Liver (tissue), 9 donors: ENCODE data around the gene CDC42BPB. TPM values are rescaled to one million over a fixed set of nuclear protein-coding genes. Genes with fewer than 3 reads are reported as not detected.

Experiments used
- DNase-seq: peaks from one replicate; pipeline ENCODE4 v3.0.0-alpha.2; 2017; ENCODE audit warnings: low spot score
- H3K27ac ChIP-seq, 2 donors: one replicate each; pipeline ENCODE4 v1.7.0; 2013; ENCODE audit warnings: inconsistent platforms in 2 of 2, low read length in 2 of 2, control low read depth in 1 of 2, low read depth in 1 of 2, mild to moderate bottlenecking in 1 of 2
- H3K27me3 ChIP-seq, 4 donors: one replicate each; pipeline versions ENCODE4 v1.6.1 to v1.7.0; 2013; ENCODE audit warnings: low read length in 3 of 4, inconsistent platforms in 1 of 4, mild to moderate bottlenecking in 1 of 4, moderate library complexity in 1 of 4; ENCODE audit not compliant: control insufficient read depth in 4 of 4, insufficient read depth in 4 of 4
- H3K36me3 ChIP-seq, 4 donors: one replicate each; pipeline versions ENCODE4 v1.6.1 to v1.7.0; 2013; ENCODE audit warnings: low read length in 3 of 4, mild to moderate bottlenecking in 3 of 4, low read depth in 1 of 4, moderate library complexity in 1 of 4; ENCODE audit not compliant: control insufficient read depth in 4 of 4, insufficient read depth in 3 of 4
- H3K4me1 ChIP-seq, 4 donors: one replicate each; pipeline versions ENCODE4 v1.6.1 to v1.7.0; 2013; ENCODE audit warnings: low read length in 3 of 4, mild to moderate bottlenecking in 3 of 4, moderate library complexity in 1 of 4; ENCODE audit not compliant: control insufficient read depth in 4 of 4, insufficient read depth in 4 of 4
- H3K4me3 ChIP-seq, 3 donors: one replicate each; pipeline versions ENCODE4 v1.6.1 to v1.7.0; 2013; ENCODE audit warnings: low read length in 3 of 3, control low read depth in 1 of 3, low read depth in 1 of 3, mild to moderate bottlenecking in 1 of 3
- H3K9ac ChIP-seq, 2 donors: one replicate each; pipeline ENCODE4 v1.7.0; 2013; ENCODE audit warnings: low read length in 2 of 2, mild to moderate bottlenecking in 2 of 2, moderate library complexity in 2 of 2, control low read depth in 1 of 2, low read depth in 1 of 2
- H3K9me3 ChIP-seq, 4 donors: one replicate each; pipeline versions ENCODE4 v1.6.1 to v1.7.0; 2013; ENCODE audit warnings: low read length in 3 of 4; ENCODE audit not compliant: control insufficient read depth in 4 of 4
- EGR1 ChIP-seq, 2 donors: IDR thresholded peaks; 2 replicates each; pipeline ENCODE4 v1.6.1; 2016 to 2018; ENCODE audit warnings: antibody characterized with exemption in 2 of 2, low read depth in 2 of 2
- FOXA1 ChIP-seq: IDR thresholded peaks from 2 replicates; pipeline ENCODE4 v1.6.1; 2016; ENCODE audit warnings: antibody characterized with exemption
- FOXA2 ChIP-seq: IDR thresholded peaks from 2 replicates; pipeline ENCODE4 v1.6.1; 2016; ENCODE audit warnings: antibody characterized with exemption
- GABPA ChIP-seq, 2 donors: IDR thresholded peaks in 1 of 2; conservative IDR thresholded peaks in 1 of 2; 2 replicates each; pipeline ENCODE4 v1.6.1; 2016; ENCODE audit warnings: antibody characterized with exemption in 2 of 2, mild to moderate bottlenecking in 1 of 2, moderate library complexity in 1 of 2
- HNF4A ChIP-seq, 2 donors: conservative IDR thresholded peaks; 2 replicates each; pipeline ENCODE4 v1.6.1; 2016; ENCODE audit warnings: antibody characterized with exemption in 2 of 2, mild to moderate bottlenecking in 2 of 2
- HNF4G ChIP-seq: IDR thresholded peaks from 2 replicates; pipeline ENCODE4 v1.6.1; 2016; ENCODE audit warnings: antibody characterized with exemption
- JUND ChIP-seq, 2 donors: IDR thresholded peaks; 2 replicates each; pipeline ENCODE4 v1.6.1; 2016; ENCODE audit warnings: antibody characterized with exemption in 2 of 2
- NR2F2 ChIP-seq: IDR thresholded peaks from 2 replicates; pipeline ENCODE4 v1.6.1; 2016; ENCODE audit warnings: antibody characterized with exemption
- RAD21 ChIP-seq, 2 donors: IDR thresholded peaks; 2 replicates each; pipeline ENCODE4 v1.6.1; 2016; ENCODE audit warnings: antibody characterized with exemption in 2 of 2, mild to moderate bottlenecking in 2 of 2
- RXRA ChIP-seq, 2 donors: IDR thresholded peaks; 2 replicates each; pipeline ENCODE4 v1.6.1; 2017 to 2018; ENCODE audit warnings: antibody characterized with exemption in 2 of 2, mild to moderate bottlenecking in 1 of 2
- SP1 ChIP-seq: IDR thresholded peaks from 2 replicates; pipeline ENCODE4 v1.6.1; 2018; ENCODE audit warnings: antibody characterized with exemption, mild to moderate bottlenecking
- TAF1 ChIP-seq: conservative IDR thresholded peaks from 2 replicates; pipeline ENCODE4 v1.6.1; 2016; ENCODE audit warnings: antibody characterized with exemption, mild to moderate bottlenecking
- YY1 ChIP-seq: IDR thresholded peaks from 2 replicates; pipeline ENCODE4 v1.6.1; 2016; ENCODE audit warnings: antibody characterized with exemption, mild to moderate bottlenecking
- WGBS: extraction: QIAGEN DNeasy Blood & Tissue Kit; methylation state at CpG from one replicate; pipeline ENCODE4 v1.1.7; 2013; 5-methylcytosine and 5-hydroxymethylcytosine counted together
- polyA plus RNA-seq, 2 donors: library from polyadenylated mRNA; stranded (reverse) in 1 of 2; unstranded in 1 of 2; fragments of 200-250 nt in 1 of 2; fragments of >200 nt in 1 of 2; fragmentation: Nextera tagmentation in 1 of 2; extraction: Ambion mirVana in 1 of 2; gene quantifications; one replicate each; pipeline versions ENCODE4 v1.2.1 to v1.2.3, GENCODE V29; 2013 to 2015
- total RNA-seq, 2 donors: library from RNA; depleted of rRNA; stranded (reverse); fragments of >200 nt; gene quantifications; one replicate each; pipeline ENCODE4 v1.2.3, GENCODE V29; 2014
- TF ChIP-seq, protein P1 (sequence below): IDR thresholded peaks from 2 replicates; pipeline ENCODE4 v1.6.1; 2016; ENCODE audit warnings: antibody characterized with exemption
- TF ChIP-seq, protein P2 (sequence below): IDR thresholded peaks from 2 replicates; pipeline ENCODE4 v1.6.1; 2016; ENCODE audit warnings: antibody characterized with exemption
- TF ChIP-seq, protein P3 (sequence below): fragments of 150-350 bp; IDR thresholded peaks from 2 replicates; pipeline ENCODE4 v1.5.1; 2017; ENCODE audit warnings: improper control_type of control experiment, low read depth, low read length; ENCODE audit not compliant: missing input control
- TF ChIP-seq, protein P4 (sequence below): IDR thresholded peaks from 2 replicates; pipeline ENCODE4 v1.6.1; 2016; ENCODE audit warnings: antibody characterized with exemption, mild to moderate bottlenecking
- TF ChIP-seq, protein P5 (sequence below): IDR thresholded peaks from 2 replicates; pipeline ENCODE4 v1.6.1; 2016; ENCODE audit warnings: antibody characterized with exemption
- donor health status: healthy.
- donor health status: healthy.
- donor health status: healthy.
- donor health status: healthy.
- donor health status: healthy.

CDC42BPB gene
- total and polyA plus RNA-seq, 4 donors = 4.1 to 78.7 (median 29.7) TPM

DNA sequence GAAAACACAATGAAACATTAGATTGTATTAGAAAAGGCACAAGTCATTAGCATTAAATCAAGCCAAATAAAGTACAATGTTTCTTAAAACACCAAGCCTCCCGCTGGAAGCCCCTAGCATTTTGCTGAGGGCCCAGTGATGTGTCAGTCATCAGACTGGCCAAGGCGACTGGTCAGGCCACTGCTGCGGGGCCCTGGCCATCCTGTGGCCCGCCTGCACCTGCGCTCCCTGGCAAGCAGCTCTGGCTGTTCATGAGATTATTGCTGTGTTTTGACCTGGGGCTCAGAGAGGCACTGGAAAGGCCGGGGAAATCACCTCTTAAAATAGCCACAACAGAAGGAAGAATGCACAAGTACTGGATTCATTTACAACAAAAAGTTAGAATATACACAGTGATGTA lies 159.1 kb downstream of the CDC42BPB start:
- 96% methylated on average over 6 of the region's 6 CpGs for WGBS

More for the DNA sequence above, 159.1 kb downstream of the CDC42BPB start:
- Histone ChIP-seq H3K9ac (no peak overlapping the region), H3K9me3 (no peaks in the 10 kb centered on the region), H3K36me3 (peaks cover 0 to 16% (median 8%) of the 10 kb centered on the region in 4 donors), H3K27me3 (no peaks in the 10 kb centered on the region), H3K4me3 (no peak overlapping the region), H3K4me1 (peaks cover 0 to 8% (median 2%) of the 10 kb centered on the region in 4 donors), H3K27ac (no peak overlapping the region)
- TF ChIP-seq HNF4G (no peak), JUND (IDR thresholded peaks at IDR 0.05) (no peak), NR2F2 (no peak), EGR1 (IDR thresholded peaks at IDR 0.05; ENCODE audit: low read depth in 2 of 2) (no peak), RXRA (IDR thresholded peaks at IDR 0.05) (no peak), FOXA1 (no peak), RAD21 (IDR thresholded peaks at IDR 0.05) (no peak), GABPA (IDR thresholded peaks at IDR 0.05 in 1 of 2, conservative IDR thresholded peaks at IDR 0.05 in 1 of 2) (no peak), YY1 (no peak), HNF4A (conservative IDR thresholded peaks at IDR 0.05) (no peak), SP1 (no peak), FOXA2 (no peak), TAF1 (no peak)
- TF ChIP-seq, protein P1, sequence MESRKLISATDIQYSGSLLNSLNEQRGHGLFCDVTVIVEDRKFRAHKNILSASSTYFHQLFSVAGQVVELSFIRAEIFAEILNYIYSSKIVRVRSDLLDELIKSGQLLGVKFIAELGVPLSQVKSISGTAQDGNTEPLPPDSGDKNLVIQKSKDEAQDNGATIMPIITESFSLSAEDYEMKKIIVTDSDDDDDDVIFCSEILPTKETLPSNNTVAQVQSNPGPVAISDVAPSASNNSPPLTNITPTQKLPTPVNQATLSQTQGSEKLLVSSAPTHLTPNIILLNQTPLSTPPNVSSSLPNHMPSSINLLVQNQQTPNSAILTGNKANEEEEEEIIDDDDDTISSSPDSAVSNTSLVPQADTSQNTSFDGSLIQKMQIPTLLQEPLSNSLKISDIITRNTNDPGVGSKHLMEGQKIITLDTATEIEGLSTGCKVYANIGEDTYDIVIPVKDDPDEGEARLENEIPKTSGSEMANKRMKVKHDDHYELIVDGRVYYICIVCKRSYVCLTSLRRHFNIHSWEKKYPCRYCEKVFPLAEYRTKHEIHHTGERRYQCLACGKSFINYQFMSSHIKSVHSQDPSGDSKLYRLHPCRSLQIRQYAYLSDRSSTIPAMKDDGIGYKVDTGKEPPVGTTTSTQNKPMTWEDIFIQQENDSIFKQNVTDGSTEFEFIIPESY = no peak
- TF ChIP-seq, protein P2, sequence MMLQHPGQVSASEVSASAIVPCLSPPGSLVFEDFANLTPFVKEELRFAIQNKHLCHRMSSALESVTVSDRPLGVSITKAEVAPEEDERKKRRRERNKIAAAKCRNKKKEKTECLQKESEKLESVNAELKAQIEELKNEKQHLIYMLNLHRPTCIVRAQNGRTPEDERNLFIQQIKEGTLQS = no peak
- TF ChIP-seq, protein P3, sequence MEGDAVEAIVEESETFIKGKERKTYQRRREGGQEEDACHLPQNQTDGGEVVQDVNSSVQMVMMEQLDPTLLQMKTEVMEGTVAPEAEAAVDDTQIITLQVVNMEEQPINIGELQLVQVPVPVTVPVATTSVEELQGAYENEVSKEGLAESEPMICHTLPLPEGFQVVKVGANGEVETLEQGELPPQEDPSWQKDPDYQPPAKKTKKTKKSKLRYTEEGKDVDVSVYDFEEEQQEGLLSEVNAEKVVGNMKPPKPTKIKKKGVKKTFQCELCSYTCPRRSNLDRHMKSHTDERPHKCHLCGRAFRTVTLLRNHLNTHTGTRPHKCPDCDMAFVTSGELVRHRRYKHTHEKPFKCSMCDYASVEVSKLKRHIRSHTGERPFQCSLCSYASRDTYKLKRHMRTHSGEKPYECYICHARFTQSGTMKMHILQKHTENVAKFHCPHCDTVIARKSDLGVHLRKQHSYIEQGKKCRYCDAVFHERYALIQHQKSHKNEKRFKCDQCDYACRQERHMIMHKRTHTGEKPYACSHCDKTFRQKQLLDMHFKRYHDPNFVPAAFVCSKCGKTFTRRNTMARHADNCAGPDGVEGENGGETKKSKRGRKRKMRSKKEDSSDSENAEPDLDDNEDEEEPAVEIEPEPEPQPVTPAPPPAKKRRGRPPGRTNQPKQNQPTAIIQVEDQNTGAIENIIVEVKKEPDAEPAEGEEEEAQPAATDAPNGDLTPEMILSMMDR = no peak
- TF ChIP-seq, protein P4, sequence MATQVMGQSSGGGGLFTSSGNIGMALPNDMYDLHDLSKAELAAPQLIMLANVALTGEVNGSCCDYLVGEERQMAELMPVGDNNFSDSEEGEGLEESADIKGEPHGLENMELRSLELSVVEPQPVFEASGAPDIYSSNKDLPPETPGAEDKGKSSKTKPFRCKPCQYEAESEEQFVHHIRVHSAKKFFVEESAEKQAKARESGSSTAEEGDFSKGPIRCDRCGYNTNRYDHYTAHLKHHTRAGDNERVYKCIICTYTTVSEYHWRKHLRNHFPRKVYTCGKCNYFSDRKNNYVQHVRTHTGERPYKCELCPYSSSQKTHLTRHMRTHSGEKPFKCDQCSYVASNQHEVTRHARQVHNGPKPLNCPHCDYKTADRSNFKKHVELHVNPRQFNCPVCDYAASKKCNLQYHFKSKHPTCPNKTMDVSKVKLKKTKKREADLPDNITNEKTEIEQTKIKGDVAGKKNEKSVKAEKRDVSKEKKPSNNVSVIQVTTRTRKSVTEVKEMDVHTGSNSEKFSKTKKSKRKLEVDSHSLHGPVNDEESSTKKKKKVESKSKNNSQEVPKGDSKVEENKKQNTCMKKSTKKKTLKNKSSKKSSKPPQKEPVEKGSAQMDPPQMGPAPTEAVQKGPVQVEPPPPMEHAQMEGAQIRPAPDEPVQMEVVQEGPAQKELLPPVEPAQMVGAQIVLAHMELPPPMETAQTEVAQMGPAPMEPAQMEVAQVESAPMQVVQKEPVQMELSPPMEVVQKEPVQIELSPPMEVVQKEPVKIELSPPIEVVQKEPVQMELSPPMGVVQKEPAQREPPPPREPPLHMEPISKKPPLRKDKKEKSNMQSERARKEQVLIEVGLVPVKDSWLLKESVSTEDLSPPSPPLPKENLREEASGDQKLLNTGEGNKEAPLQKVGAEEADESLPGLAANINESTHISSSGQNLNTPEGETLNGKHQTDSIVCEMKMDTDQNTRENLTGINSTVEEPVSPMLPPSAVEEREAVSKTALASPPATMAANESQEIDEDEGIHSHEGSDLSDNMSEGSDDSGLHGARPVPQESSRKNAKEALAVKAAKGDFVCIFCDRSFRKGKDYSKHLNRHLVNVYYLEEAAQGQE = no peak
- TF ChIP-seq, protein P5, sequence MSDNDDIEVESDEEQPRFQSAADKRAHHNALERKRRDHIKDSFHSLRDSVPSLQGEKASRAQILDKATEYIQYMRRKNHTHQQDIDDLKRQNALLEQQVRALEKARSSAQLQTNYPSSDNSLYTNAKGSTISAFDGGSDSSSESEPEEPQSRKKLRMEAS = no peak
- DNase-seq = no peak
